Measurements from ENCODE around the gene SUN5.

Gene SUN5

DNA sequence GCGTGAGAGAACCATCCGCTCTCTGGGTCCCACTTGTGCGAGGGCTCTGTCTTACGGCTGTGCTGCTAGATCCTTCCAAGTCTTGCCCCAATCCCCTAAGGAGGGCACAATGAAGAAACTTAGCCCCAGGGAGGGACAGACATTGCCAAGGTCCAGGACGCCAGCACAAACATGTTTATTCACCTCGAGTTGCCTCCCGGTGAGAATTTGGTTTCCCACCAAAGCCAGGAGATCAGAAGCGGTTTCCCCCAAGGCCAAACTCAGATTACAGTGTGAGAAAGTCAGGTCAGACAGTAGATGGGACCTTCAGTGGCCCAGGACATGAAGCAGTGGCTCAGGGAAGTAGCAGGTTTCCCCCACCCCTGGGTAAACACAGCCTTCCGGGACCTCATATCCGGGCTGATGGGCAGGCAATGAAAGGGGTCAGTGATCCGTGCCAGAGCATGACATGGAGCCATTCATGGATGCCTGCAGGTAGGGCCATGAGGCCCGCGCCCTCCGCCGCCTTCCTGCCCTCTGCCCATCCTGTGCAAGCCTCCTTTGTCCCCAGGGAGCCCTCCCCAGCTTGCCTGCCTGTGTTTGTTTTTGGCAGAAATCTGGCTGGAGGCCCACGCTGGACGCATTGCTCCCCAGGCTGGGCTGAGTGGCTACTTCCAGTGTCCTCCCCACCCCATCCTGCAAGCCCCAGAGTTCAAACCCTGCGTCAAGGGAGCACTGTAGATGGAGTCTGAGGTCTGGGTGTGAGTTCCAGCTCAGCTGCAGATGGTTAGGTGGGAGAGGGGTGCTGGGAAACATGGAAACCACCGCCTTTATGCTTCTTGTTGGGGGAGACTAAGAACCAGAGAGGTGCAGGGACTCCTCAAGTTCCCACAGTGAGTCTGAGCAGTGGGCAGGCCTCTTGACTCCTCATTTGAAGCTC lies 5.2 kb upstream of the SUN5 start:
- DNase-seq (ENCODE audit: low spot score) (no peak), ATAC-seq (ENCODE audit: low read depth) (no peak)
- Histone ChIP-seq H3K9me3 (ENCODE audit: severe bottlenecking) (no peaks in the 10 kb centered on the region), H3K27me3 (ENCODE audit: insufficient read depth, poor library complexity, severe bottlenecking) (peaks cover 36% of the 10 kb centered on the region), H3K4me1 (ENCODE audit: insufficient read depth, poor library complexity, severe bottlenecking) (no peaks in the 10 kb centered on the region), H3K36me3 (ENCODE audit: low read depth) (no peaks in the 10 kb centered on the region), H3K4me3 (ENCODE audit: severe bottlenecking) (no peak overlapping the region), H3K27ac (ENCODE audit: poor library complexity, severe bottlenecking) (no peak overlapping the region)
- TF ChIP-seq, protein P1, sequence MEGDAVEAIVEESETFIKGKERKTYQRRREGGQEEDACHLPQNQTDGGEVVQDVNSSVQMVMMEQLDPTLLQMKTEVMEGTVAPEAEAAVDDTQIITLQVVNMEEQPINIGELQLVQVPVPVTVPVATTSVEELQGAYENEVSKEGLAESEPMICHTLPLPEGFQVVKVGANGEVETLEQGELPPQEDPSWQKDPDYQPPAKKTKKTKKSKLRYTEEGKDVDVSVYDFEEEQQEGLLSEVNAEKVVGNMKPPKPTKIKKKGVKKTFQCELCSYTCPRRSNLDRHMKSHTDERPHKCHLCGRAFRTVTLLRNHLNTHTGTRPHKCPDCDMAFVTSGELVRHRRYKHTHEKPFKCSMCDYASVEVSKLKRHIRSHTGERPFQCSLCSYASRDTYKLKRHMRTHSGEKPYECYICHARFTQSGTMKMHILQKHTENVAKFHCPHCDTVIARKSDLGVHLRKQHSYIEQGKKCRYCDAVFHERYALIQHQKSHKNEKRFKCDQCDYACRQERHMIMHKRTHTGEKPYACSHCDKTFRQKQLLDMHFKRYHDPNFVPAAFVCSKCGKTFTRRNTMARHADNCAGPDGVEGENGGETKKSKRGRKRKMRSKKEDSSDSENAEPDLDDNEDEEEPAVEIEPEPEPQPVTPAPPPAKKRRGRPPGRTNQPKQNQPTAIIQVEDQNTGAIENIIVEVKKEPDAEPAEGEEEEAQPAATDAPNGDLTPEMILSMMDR (IDR thresholded peaks at IDR 0.05; ENCODE audit: poor library complexity, severe bottlenecking), result no peak

DNA sequence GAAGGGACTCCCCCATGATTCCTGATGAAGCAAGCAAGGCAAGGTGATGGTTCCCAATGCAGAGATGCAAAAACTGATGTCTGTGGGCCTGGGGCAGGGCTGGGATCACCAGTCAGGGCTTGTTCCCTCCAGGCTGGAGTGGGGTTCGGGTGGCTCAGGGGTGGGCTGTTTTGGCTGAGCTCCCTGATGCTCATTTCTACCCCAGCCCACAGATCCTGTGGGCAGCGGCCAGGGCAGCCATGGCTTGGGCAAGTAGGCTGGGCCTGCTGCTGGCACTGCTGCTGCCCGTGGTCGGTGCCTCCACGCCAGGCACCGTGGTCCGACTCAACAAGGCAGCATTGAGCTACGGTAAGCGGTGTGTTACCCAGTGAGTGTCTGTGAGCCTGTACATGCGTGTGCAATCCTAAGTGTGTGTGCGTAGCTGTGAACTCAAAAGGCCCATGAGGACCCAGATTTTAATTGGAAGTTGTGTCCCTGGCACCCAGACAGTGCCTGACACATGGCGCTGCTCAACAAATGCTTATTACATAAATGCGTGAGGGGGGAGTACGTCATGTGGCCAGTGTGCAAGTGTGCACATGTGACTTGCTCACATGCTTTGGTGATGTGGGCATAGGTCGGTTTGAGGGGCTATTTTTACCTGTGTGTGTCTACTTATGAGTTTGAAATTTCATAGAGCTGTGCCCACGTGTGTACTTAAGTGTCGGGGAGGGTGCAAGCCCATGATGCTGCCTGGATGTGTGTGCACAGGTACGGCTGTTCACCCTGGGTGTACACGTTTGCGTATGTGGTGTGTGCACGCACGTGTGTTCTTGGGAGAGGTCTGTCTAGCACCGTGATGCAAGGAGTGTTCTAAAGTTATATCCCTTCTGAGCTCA lies 4.3 kb upstream of the SUN5 start:
- Histone ChIP-seq H3K36me3 (ENCODE audit: low read depth) (no peaks in the 10 kb centered on the region), H3K4me3 (ENCODE audit: severe bottlenecking) (no peak overlapping the region), H3K27ac (ENCODE audit: poor library complexity, severe bottlenecking) (no peak overlapping the region), H3K9me3 (ENCODE audit: severe bottlenecking) (no peaks in the 10 kb centered on the region), H3K27me3 (ENCODE audit: insufficient read depth, poor library complexity, severe bottlenecking) (peaks cover 36% of the 10 kb centered on the region), H3K4me1 (ENCODE audit: insufficient read depth, poor library complexity, severe bottlenecking) (no peaks in the 10 kb centered on the region)
- DNase-seq (ENCODE audit: low spot score) (no peak), ATAC-seq (ENCODE audit: low read depth) (no peak)
- TF ChIP-seq, protein P1 (IDR thresholded peaks at IDR 0.05; ENCODE audit: poor library complexity, severe bottlenecking), result no peak

DNA sequence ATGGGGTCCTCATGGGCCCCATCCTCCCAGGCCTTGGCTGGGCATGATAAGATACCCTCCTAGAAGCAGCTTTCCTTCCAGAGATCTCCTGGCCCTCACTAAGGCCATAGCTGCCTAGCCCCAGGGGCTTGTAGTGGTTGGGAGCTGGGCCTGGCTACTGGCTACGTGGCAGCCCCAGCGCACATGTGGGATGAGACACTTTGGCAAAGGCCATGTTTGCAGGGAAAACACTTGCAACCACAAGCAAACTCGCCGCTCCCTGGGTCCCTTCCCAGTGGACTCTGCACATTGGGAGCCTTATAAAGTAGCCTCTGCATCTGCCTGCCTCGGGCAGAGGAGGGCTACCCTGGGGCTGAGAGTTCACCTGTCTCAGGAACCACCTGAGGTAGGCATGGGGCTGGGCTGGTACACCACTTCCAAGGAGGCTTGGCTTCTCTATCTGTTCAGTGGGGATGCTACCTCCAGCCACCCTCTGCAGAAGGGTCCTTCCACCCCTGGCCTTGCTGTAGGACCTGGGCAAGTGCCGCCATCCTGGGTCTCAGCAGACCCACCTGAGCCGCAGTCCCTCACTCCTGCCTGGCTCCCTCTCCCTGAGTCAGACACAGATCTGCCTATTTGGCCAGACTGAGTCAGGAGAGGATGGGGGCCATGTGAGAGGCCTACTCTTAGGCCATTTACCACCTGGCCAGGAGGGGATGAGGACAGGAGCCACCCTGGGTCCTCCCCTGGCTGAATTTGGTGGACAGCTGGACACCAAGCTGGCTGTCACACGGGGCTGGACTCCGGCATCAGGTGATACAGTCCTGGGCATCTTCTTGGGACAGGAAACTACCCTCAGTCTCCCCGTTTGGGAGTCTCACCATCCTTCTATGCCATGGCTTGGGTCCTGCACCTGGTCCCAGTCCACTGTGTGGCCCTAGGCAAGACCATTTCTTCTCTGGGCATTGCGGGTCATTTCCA lies 3.4 kb upstream of the SUN5 start, which contains the start of gene BPIFB2:
Gene BPIFB2 (plus strand): TSS at position 329 of the 960 bp plus-strand sequence. CDS start 871 bp downstream, outside the sequence.
- Histone ChIP-seq H3K9me3 (ENCODE audit: severe bottlenecking) (no peaks in the 10 kb centered on the region), H3K27ac (ENCODE audit: poor library complexity, severe bottlenecking) (no peak within 1 kb of the TSS), H3K4me1 (ENCODE audit: insufficient read depth, poor library complexity, severe bottlenecking) (no peaks in the 10 kb centered on the region), H3K36me3 (ENCODE audit: low read depth) (no peaks in the 10 kb centered on the region), H3K4me3 (ENCODE audit: severe bottlenecking) (no peak within 1 kb of the TSS), H3K27me3 (ENCODE audit: insufficient read depth, poor library complexity, severe bottlenecking) (peaks cover 31% of the 10 kb centered on the region)
- ATAC-seq (ENCODE audit: low read depth) (no peak), DNase-seq (ENCODE audit: low spot score) (no peak)
- TF ChIP-seq, protein P1 (IDR thresholded peaks at IDR 0.05; ENCODE audit: poor library complexity, severe bottlenecking), result no peak

DNA sequence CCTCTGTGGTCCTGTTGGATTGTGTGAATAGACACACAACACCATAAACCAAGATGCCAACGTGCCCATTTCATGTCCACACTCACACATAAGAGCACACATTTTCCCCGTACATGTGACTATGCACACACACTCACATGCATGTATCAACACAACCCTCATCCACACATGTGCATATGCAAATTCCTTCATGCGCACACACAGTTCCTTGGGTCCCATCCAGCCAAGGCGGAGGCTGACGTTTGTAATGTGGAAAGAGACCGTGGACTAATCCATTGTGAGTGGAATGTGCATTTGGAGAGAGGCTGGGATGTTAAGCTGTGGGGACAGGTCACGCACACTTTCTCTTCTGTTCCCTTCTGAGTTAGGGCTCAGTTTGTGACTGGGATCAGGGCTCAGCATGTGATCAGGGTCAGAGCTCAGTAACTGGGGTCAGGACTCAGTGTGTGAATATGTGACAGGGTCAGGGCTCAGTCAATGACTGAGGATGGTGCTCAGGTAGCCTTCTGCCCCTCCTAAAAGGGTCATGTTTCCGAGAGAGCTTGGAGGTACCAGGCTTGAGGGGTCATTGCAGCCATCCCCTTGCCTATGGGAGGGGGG lies 2.6 kb upstream of the SUN5 start:
- DNase-seq (ENCODE audit: low spot score), result no peak
- ATAC-seq (ENCODE audit: low read depth), result no peak
- H3K9me3 ChIP-seq (ENCODE audit: severe bottlenecking), result no peaks in the 10 kb centered on the region
- no peaks in the 10 kb centered on the region for H3K36me3 ChIP-seq (ENCODE audit: low read depth)
- no peak overlapping the region for H3K4me3 ChIP-seq (ENCODE audit: severe bottlenecking)
- TF ChIP-seq, protein P1 (IDR thresholded peaks at IDR 0.05; ENCODE audit: poor library complexity, severe bottlenecking), result no peak
- peaks cover 23% of the 10 kb centered on the region for H3K27me3 ChIP-seq (ENCODE audit: insufficient read depth, poor library complexity, severe bottlenecking)
- no peaks in the 10 kb centered on the region for H3K4me1 ChIP-seq (ENCODE audit: insufficient read depth, poor library complexity, severe bottlenecking)
- H3K27ac ChIP-seq (ENCODE audit: poor library complexity, severe bottlenecking), result no peak overlapping the region

All from RWPE2 (cell line).